Measurements from ENCODE around the gene WDR5. TPM values are rescaled to one million over a fixed set of nuclear protein-coding genes. Genes with fewer than 3 reads are reported as not detected.

The WDR5 gene
- total RNA-seq, 1 experiment from 2014 or later: 62.5 TPM

- DNase-seq (ENCODE audit: low spot score) (no peak), ATAC-seq (no peak)
- Mint-ChIP-seq H3K4me1 (peaks cover 3% of the 10 kb centered on the region), H3K4me3 (no peak overlapping the region), H3K36me3 (peaks cover 6% of the 10 kb centered on the region), H3K27me3 (ENCODE audit: low read depth) (no peaks in the 10 kb centered on the region), H3K27ac (no peak overlapping the region), H3K9me3 (peaks cover 8% of the 10 kb centered on the region)
- POLR2A ChIA-PET: no interaction called here
- CTCF ChIA-PET: no interaction called here
- TF ChIP-seq, protein P1, sequence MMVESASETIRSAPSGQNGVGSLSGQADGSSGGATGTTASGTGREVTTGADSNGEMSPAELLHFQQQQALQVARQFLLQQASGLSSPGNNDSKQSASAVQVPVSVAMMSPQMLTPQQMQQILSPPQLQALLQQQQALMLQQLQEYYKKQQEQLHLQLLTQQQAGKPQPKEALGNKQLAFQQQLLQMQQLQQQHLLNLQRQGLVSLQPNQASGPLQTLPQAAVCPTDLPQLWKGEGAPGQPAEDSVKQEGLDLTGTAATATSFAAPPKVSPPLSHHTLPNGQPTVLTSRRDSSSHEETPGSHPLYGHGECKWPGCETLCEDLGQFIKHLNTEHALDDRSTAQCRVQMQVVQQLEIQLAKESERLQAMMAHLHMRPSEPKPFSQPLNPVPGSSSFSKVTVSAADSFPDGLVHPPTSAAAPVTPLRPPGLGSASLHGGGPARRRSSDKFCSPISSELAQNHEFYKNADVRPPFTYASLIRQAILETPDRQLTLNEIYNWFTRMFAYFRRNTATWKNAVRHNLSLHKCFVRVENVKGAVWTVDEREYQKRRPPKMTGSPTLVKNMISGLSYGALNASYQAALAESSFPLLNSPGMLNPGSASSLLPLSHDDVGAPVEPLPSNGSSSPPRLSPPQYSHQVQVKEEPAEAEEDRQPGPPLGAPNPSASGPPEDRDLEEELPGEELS (CRISPR knock-in tag; IDR thresholded peaks at IDR 0.05): no peak
- peak; percentile 16; the same call in 1 of the 2 replicates for TF ChIP-seq ZNF121 (CRISPR knock-in tag; IDR thresholded peaks at IDR 0.05)
Measured at GRCh38 chr9:134177624-134178393, 41.9 kb downstream of the WDR5 start.

DNA sequence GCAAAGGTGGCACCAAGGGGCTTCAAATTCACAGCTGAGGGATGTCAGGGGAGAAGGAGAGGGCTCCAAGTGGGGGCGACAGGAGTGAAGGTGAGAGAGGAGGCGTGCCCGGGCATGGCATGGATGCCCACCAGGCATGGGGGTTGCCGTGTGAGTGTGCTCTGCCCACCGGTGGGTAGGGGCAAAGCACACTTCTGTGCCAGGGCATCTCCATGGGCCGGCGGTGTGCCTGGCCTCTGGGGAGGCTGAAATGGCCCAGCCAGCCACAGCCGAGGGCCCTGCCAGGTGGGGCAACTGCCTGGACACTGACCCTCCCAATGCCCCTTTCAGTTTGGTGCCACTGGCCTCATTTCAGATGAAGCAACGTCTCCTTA, 42.5 kb downstream of the WDR5 start:
- CTCF ChIA-PET: no interaction called here
- ATAC-seq: no peak
- peaks cover 10% of the 10 kb centered on the region for H3K9me3 Mint-ChIP-seq
- POLR2A ChIA-PET: no interaction called here
- H3K36me3 Mint-ChIP-seq: peaks cover 6% of the 10 kb centered on the region
- H3K27me3 Mint-ChIP-seq (ENCODE audit: low read depth): no peaks in the 10 kb centered on the region
- H3K4me3 Mint-ChIP-seq: no peak overlapping the region
- no peak overlapping the region for H3K27ac Mint-ChIP-seq
- DNase-seq (ENCODE audit: low spot score): no peak
- H3K4me1 Mint-ChIP-seq: peaks cover 3% of the 10 kb centered on the region
- no peak for TF ChIP-seq MYBL2 (CRISPR knock-in tag; IDR thresholded peaks at IDR 0.05)
- TF ChIP-seq ATF1 (CRISPR knock-in tag; IDR thresholded peaks at IDR 0.05): no peak
- TF ChIP-seq GABPB1 (CRISPR knock-in tag; IDR thresholded peaks at IDR 0.05): no peak
- TF ChIP-seq, protein P2, sequence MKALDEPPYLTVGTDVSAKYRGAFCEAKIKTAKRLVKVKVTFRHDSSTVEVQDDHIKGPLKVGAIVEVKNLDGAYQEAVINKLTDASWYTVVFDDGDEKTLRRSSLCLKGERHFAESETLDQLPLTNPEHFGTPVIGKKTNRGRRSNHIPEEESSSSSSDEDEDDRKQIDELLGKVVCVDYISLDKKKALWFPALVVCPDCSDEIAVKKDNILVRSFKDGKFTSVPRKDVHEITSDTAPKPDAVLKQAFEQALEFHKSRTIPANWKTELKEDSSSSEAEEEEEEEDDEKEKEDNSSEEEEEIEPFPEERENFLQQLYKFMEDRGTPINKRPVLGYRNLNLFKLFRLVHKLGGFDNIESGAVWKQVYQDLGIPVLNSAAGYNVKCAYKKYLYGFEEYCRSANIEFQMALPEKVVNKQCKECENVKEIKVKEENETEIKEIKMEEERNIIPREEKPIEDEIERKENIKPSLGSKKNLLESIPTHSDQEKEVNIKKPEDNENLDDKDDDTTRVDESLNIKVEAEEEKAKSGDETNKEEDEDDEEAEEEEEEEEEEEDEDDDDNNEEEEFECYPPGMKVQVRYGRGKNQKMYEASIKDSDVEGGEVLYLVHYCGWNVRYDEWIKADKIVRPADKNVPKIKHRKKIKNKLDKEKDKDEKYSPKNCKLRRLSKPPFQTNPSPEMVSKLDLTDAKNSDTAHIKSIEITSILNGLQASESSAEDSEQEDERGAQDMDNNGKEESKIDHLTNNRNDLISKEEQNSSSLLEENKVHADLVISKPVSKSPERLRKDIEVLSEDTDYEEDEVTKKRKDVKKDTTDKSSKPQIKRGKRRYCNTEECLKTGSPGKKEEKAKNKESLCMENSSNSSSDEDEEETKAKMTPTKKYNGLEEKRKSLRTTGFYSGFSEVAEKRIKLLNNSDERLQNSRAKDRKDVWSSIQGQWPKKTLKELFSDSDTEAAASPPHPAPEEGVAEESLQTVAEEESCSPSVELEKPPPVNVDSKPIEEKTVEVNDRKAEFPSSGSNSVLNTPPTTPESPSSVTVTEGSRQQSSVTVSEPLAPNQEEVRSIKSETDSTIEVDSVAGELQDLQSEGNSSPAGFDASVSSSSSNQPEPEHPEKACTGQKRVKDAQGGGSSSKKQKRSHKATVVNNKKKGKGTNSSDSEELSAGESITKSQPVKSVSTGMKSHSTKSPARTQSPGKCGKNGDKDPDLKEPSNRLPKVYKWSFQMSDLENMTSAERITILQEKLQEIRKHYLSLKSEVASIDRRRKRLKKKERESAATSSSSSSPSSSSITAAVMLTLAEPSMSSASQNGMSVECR (CRISPR knock-in tag; IDR thresholded peaks at IDR 0.05; ENCODE audit: borderline replicate concordance): no peak
- TF ChIP-seq MLX (CRISPR knock-in tag; IDR thresholded peaks at IDR 0.05): no peak
- TF ChIP-seq FOXK1 (CRISPR knock-in tag; IDR thresholded peaks at IDR 0.05): no peak
- no peak for TF ChIP-seq IRF2 (CRISPR knock-in tag; IDR thresholded peaks at IDR 0.05; ENCODE audit: borderline replicate concordance, low read depth)
- no peak for TF ChIP-seq ZNF671 (CRISPR knock-in tag; IDR thresholded peaks at IDR 0.05)
- no peak for TF ChIP-seq ZNF396 (CRISPR knock-in tag; IDR thresholded peaks at IDR 0.05; ENCODE audit: borderline replicate concordance)
- TF ChIP-seq ETV6 (CRISPR knock-in tag; IDR thresholded peaks at IDR 0.05): no peak
- TF ChIP-seq ZNF512 (CRISPR knock-in tag; IDR thresholded peaks at IDR 0.05; ENCODE audit: borderline replicate concordance): no peak
- no peak for TF ChIP-seq CREM (CRISPR knock-in tag; IDR thresholded peaks at IDR 0.05)
- TF ChIP-seq AFF4 (CRISPR knock-in tag; IDR thresholded peaks at IDR 0.05; ENCODE audit: borderline replicate concordance): no peak
- TF ChIP-seq, protein P3, sequence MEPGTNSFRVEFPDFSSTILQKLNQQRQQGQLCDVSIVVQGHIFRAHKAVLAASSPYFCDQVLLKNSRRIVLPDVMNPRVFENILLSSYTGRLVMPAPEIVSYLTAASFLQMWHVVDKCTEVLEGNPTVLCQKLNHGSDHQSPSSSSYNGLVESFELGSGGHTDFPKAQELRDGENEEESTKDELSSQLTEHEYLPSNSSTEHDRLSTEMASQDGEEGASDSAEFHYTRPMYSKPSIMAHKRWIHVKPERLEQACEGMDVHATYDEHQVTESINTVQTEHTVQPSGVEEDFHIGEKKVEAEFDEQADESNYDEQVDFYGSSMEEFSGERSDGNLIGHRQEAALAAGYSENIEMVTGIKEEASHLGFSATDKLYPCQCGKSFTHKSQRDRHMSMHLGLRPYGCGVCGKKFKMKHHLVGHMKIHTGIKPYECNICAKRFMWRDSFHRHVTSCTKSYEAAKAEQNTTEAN (CRISPR knock-in tag; IDR thresholded peaks at IDR 0.05): no peak
- TF ChIP-seq ESRRA (CRISPR knock-in tag; IDR thresholded peaks at IDR 0.05; ENCODE audit: borderline replicate concordance): no peak
- no peak for TF ChIP-seq SMAD4 (CRISPR knock-in tag; IDR thresholded peaks at IDR 0.05)
- TF ChIP-seq NR3C1 (CRISPR knock-in tag; conservative IDR thresholded peaks at IDR 0.05; ENCODE audit: low read depth): no peak
- no peak for TF ChIP-seq ZNF219 (CRISPR knock-in tag; IDR thresholded peaks at IDR 0.05; ENCODE audit: borderline replicate concordance)
